Endothelial cell of hepatic sinusoid (primary cell): ENCODE results near the gene NR5A1.

Source experiments
- in situ Hi-C: cut with HindIII; loops from 2 replicates; pipeline ENCODE4 v1.10.0; 2017; ENCODE audit warnings: low sequenced_read_pairs

Gene NR5A1

GRCh38 chr9:124506931-124507879, at the start of gene NR5A1:
TSS of gene NR5A1 (minus strand) at chr9:124507399. CDS start at chr9:124503395, 4,004 bp downstream.
- in situ Hi-C loops: no loop called here

- in situ Hi-C loops: loop anchor here (5.0 kb wide), 1 partner anchor 38 kb away; no protein-coding TSS in a partner anchor
Measured at GRCh38 chr9:124555043-124555442, 47.8 kb upstream of the NR5A1 start.

- in situ Hi-C loops: loop anchor here (5.0 kb wide), 1 partner anchor 174 kb away; no protein-coding TSS in a partner anchor
Measured at GRCh38 chr9:124553738-124554137, 46.5 kb upstream of the NR5A1 start.

GRCh38 chr9:124552273-124552605, 45.0 kb upstream of the NR5A1 start:
- in situ Hi-C loops: loop anchor here (5.0 kb wide), 1 partner anchor 175 kb away; no protein-coding TSS in a partner anchor

- in situ Hi-C loops: loop anchor here (5.0 kb wide), 1 partner anchor 176 kb away; no protein-coding TSS in a partner anchor
Measured at GRCh38 chr9:124551472-124552272, 44.5 kb upstream of the NR5A1 start.

- in situ Hi-C loops: loop anchor here (5.0 kb wide), 1 partner anchor 177 kb away; no protein-coding TSS in a partner anchor
Measured at GRCh38 chr9:124550072-124550471, 42.9 kb upstream of the NR5A1 start.

- in situ Hi-C loops: no loop called here
Measured at GRCh38 chr9:124549016-124549415, 41.8 kb upstream of the NR5A1 start.

GRCh38 chr9:124544535-124544934, 37.3 kb upstream of the NR5A1 start:
- in situ Hi-C loops: no loop called here

- in situ Hi-C loops: no loop called here
Measured at GRCh38 chr9:124541824-124542223, 34.6 kb upstream of the NR5A1 start.

GRCh38 chr9:124537926-124538325, 30.7 kb upstream of the NR5A1 start:
- in situ Hi-C loops: loop anchor here (5.0 to 10.0 kb wide), 4 partner anchors 34 to 413 kb away; no protein-coding TSS in a partner anchor

- in situ Hi-C loops: loop anchor here (5.0 to 10.0 kb wide), 4 partner anchors 36 to 411 kb away; no protein-coding TSS in a partner anchor
Measured at GRCh38 chr9:124535846-124536245, 28.6 kb upstream of the NR5A1 start.

GRCh38 chr9:124532897-124533296, 25.7 kb upstream of the NR5A1 start:
- in situ Hi-C loops: loop anchor here (5.0 to 10.0 kb wide), 2 partner anchors 76 to 408 kb away; no protein-coding TSS in a partner anchor

GRCh38 chr9:124531115-124531514, 23.9 kb upstream of the NR5A1 start:
- in situ Hi-C loops: loop anchor here (5.0 to 10.0 kb wide), 2 partner anchors 74 to 406 kb away; no protein-coding TSS in a partner anchor

GRCh38 chr9:124530246-124530645, 23.0 kb upstream of the NR5A1 start:
- in situ Hi-C loops: loop anchor here (5.0 to 10.0 kb wide), 2 partner anchors 73 to 405 kb away; no protein-coding TSS in a partner anchor

- in situ Hi-C loops: no loop called here
Measured at GRCh38 chr9:124527781-124528180, 20.6 kb upstream of the NR5A1 start.

- in situ Hi-C loops: no loop called here
Measured at GRCh38 chr9:124526174-124526573, 19.0 kb upstream of the NR5A1 start.

GRCh38 chr9:124522121-124523098, 15.2 kb upstream of the NR5A1 start:
- in situ Hi-C loops: no loop called here

- in situ Hi-C loops: no loop called here
Measured at GRCh38 chr9:124521142-124521541, 13.9 kb upstream of the NR5A1 start.

GRCh38 chr9:124520206-124520596, 13.0 kb upstream of the NR5A1 start:
- in situ Hi-C loops: no loop called here

- in situ Hi-C loops: loop anchor here (5.0 kb wide), 1 partner anchor 39 kb away; no protein-coding TSS in a partner anchor
Measured at GRCh38 chr9:124518116-124518515, 10.9 kb upstream of the NR5A1 start.
